ENCODE results near the gene PTX4.

GRCh38 chr16:1495889-1496262 lies 7.1 kb upstream of the PTX4 start:
- TF ChIP-seq CTCF (IDR thresholded peaks at IDR 0.05) (no peak), POLR2A (IDR thresholded peaks at IDR 0.05) (no peak)

Measured in thyroid gland (tissue), 4 donors.